Hippocampal formation (tissue), 2 donors: Measurements from ENCODE around the gene SETDB2.
A peak's percentile ranks its signal among the peaks of the same experiment; 100 is the strongest.

Source experiments
- DNase-seq, 2 donors: peaks; one replicate each; lab custom pipeline; 2025; lab: John Stamatoyannopoulos, UW

The SETDB2 gene

DNA sequence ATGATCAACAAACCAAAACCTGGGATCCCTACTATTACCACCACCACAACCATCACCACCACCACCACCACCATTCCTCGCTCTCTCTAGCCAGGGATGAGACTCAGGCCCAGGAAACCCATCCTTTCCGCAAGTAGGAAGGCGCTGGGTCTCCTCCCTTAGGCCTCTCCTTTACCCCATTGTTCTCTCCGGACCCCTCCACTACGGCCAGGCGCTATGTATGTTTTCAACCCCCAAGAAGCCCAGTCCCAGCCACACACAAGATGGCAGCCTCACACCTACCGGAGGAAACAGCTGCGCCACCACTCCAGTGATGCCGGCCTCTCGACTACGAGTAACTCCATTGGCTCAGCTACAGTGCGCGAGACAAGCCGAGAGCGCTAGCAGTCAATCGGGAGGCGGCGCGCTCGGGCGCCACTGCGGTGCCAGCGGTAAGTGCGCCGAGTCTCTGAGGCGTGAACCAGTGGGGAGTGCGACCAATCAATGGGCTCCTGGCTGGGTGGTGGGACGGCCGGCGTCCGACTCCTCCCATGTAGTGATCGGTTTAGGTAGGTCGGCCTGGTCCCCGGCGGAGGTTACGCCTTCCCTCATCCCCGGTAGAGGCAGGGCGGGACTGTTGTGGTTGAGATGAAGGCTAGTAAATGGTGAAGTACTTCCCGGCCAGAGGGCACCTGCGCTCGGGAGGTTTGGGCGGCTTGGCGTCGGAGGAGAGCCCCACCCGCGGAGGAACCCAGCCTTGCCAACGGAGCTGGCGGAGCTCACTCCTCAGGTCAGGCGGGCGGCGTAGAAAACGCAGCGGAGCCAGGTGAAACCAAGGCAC lies at the start of gene SETDB2, which contains the start of gene CAB39L:
Gene SETDB2, plus strand, starts transcription at position 571 of the 820 bp plus-strand sequence. CDS start 7,620 bp downstream, outside the sequence.
Gene CAB39L, minus strand, starts transcription at position 361 of the 820 bp plus-strand sequence. CDS start 61,154 bp downstream, outside the sequence.
- DNase-seq = peak; percentile 98 to 99

DNA sequence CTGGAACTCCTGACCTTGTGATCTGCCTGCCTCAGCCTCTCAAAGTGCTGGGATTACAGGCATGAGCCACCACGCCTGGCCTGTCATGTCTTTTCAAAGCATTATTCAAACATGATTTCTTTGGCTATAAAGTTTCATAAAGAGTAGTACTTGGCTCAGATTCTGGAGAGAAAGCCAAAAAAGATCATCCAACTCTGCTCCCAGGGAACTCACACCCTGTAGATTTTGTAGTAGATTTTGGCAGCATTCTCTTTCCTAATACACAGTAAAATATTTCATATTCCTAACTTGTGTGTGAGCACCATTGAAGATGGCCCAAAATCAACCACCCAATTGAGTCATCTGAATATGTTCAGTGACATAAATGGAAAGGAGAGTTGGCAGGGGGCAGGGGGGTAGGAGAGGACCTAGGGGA lies 48.6 kb upstream of the SETDB2 start:
- no peak for DNase-seq

DNA sequence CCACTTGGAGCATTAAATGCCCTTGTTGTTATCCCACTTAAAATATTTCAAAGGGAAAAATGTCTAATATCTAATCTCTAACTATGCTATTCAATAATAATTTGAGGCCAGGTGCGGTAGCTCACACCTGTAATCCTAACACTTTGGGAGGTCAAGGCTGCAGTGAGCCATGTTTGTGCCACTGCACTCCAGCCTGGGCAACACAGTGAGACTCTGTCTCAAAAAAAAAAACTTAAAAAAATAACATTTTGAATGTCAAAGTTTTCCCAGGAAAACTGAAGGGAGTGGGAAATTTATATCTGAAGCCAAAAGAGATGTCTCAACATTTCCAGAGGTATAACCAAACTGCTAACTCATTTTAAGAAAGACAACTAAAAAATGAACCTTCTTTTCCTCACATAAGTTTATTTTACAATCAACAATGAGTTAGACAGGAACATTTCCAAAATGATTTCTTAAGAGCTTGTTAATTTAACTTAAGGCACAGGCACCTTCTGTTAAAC lies 48.1 kb upstream of the SETDB2 start:
- no peak for DNase-seq

DNA sequence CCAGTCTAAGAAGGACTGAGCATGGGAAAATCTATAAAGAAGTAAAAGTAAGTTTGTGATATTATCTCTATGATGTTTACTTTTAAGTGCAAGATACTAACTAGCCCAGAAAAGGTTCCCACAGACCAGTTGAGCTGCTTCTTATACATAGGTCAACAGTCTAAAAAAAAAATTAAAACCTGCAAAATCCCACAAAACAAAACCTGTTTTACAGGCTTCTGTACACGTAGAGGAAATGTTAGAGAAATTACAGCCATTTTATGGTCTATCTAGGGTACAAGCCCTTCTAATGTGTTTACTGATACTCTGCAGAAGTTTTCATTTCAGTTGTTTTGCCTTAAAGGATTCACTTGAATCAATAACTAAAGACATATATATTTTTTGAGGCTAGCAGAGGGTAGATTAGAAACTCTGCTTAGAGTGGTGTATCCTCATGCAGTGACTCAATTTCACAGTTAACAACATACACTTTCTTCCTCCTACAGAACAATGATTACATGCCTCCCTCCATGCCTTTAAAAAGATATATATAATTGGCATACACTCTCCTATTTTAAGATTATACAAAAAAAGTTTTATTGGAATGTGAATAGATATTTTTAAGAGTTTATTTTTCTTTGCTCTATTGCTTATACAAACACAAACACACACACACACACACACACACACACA lies 44.1 kb upstream of the SETDB2 start:
- DNase-seq = peak in 1 of 2 donors; percentile 48

DNA sequence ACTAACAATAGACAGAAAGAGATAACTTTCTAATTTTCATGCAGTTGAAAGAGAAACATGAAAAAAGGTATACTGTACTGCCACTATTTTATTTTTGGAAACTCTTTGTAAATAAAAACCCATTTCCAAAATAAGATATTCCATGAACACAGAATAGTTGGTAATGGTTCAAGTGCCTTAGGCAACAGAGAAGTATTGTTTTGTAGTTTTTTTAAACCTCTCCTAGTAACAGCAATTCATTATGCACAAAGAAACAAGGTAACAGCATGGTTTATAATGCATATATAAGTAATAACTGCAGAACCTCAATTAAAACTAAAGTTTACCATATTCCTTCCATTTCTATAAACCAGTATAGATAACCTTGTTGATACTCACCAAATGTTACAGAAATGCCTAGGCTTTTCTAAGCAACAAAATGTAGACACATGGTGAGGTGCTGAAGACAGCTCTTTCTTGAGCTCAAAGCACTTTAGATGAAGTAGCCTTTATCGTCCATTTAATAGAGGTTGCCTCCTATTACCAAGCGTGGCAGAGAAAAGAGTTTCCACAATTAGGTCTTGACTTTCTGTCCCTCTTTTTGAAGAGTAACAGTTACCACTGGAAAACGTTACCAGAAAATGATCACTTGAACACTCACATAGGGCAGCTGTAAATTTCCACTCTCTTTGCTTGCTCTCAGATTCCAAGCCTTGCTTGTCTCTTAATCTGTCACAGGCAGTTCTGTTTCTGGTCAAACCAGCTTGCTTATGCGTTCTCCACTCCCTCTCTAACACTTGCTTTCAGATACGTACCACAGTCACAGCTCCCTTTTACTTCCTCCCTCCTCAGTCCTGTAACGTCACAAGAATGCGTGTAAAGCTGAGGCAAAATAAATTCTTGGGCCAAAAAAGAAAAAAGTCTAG lies 43.1 kb upstream of the SETDB2 start:
- peak in 1 of 2 donors; percentile 73 for DNase-seq

GRCh38 chr13:49403996-49404702 lies 39.9 kb upstream of the SETDB2 start:
- no peak for DNase-seq

DNA sequence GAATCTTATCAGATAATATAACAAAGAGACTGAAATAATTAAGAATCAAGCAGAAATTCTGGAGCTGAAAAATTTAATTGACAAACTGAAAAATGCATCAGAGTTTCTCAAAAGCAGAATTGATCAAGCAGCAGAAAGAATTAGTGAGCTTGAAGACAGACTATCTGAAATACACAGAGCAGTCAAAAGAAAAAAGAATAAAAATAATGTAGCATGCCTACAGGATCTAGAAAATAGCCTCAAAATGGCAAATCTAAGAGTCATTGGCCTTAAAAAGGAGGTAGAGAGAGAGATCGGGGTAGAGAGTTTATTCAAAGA lies 39.4 kb upstream of the SETDB2 start:
- DNase-seq = no peak

- DNase-seq = no peak
Observed at GRCh38 chr13:49407068-49407467, 37.0 kb upstream of the SETDB2 start.

DNA sequence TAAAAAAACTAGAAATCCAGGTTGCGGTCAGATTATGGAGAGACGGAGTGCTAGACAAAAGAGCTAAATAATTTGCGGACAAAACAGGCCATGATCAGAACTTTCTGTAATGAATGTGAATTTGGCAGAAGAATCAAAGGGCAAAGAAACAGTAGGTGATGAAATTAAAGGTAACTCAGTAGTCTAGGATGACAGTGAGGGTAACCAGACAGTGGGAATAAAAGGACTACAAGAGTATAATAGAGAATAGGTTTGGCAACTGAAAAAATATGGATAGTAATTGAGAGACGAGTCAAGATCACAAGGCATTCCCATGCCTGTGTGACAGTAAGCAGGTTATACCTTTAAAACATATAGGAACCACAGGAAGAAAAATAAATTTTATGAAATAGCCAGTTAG lies 36.1 kb upstream of the SETDB2 start:
- no peak for DNase-seq

GRCh38 chr13:49409008-49409407 lies 35.1 kb upstream of the SETDB2 start:
- no peak for DNase-seq

GRCh38 chr13:49410006-49410405 lies 34.1 kb upstream of the SETDB2 start:
- no peak for DNase-seq

GRCh38 chr13:49410477-49410876 lies 33.6 kb upstream of the SETDB2 start:
- DNase-seq = no peak

DNA sequence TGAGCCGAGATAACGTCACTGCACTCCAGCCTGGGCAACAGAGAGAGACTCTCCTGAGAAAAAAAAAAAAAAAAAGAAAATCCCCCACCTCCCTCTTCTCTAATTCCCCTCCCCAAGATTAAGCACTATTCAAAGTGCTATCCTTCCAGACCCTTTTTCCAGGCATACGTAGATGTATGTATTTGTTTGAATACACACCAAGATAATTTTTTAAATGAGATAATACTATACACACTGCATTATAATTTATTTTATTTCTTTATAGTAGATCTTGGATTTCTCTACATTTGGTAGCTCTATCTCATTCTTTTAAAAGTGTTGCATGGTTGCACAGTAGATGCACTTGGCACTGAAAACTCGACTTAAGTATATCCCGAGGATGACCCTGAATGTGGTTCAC lies 32.7 kb upstream of the SETDB2 start:
- no peak for DNase-seq

- DNase-seq = no peak
Observed at GRCh38 chr13:49412749-49413148, 31.3 kb upstream of the SETDB2 start.

DNA sequence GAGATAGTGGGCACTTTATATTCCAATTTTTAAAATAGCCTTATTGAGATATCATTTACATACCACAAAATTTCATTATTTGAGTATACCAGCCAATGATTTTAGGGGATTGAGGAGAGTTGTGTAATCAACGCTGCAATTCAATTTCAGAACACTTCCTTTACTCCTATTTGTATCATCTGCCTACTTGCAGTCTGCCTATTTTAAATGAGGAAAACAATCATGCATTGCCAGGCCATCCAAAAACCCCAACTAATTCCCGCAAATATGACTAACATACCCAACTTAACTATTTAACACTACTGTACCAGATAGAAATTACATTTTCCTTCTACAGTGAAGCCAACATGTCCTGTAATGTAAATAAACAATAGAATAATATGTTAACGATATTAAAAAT lies 26.9 kb upstream of the SETDB2 start:
- DNase-seq = no peak

DNA sequence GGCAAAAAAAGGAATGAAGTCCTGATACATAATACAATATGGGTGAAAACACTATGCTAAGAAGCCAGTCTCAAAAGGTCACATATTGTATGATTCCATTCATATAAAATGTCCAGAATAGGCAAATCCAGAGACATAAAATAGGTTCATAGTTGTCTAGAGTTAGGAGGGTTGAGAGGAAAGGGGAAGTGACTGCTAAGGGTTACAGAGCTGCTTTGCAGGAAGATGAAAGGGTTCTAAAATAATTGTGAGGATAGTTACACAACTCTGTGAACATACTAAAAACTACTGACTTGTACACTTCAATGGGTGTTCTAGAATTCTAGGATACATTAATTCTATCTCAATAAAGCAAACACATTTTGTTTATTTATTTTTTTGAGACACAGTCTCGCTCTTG lies 25.9 kb upstream of the SETDB2 start:
- no peak for DNase-seq

GRCh38 chr13:49419276-49419675 lies 24.8 kb upstream of the SETDB2 start:
- DNase-seq = no peak

GRCh38 chr13:49421391-49421790 lies 22.7 kb upstream of the SETDB2 start:
- DNase-seq = no peak

GRCh38 chr13:49424011-49424560 lies 20.0 kb upstream of the SETDB2 start:
- no peak for DNase-seq

DNA sequence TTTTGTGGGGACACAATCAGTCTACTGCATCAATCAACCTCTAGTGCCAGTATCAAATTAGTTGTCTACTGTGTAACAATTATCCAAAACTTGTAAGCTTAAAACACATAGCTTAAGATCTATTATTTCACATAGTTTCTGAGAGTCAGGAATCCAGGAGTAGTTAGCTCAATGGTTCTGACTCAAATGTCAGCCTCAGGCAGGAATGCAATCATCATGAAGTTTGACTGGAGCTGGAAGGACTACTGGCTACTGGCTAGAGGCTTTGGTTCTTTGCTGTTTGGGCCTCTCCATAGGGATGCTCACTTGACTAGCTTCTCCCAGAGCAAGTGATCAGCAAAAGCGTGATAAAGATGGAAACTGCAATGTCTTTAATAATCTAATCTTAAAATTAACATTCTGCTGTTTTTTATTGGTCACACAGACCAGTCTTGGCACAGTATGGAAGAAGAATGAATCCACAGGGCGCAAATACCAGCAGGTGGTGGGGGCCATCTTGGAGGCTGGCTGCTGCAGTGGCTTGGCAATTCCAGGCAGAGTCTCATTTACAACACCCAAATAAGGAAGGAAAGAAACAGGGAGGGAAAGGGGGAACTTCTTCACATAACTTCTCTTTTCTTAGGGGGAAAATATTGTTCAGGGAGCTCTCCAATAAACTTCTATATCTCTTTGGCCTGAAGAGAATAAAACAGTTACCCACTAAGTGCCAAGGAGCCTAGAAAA lies 15.9 kb upstream of the SETDB2 start:
- no peak for DNase-seq
